Measurements from ENCODE around the gene SLC40A1.

DNA sequence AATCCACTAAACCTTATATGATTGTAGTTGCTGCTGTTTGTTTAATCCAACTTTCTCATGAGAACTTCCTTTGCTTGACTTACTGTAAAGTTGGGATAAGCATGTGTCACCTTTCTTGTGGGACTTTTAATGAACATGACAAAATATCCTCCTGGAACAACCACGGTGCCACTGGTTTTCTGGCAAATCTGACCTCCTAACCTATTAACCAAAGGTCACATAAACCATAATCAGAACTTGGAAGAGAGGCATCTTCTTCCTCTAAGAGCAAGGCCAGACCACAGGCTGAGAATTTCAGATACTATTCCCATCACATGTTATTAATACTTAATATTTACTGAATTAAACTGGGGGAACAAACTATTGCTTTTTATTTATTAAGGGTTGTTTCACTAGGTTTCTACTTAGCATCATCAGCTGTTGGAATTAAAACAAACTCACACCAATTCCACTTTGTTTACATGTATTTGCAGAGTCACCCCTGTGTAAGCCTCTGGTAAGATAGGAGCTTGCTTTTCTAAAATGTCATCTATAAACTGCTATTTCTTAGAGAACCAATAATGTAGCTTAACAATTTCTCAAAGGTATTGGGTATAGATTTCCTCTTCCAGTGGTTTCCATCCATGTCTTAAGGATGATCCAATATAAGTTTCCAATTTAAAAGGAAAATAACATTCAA is 2.2 kb downstream of the SLC40A1 start:
- TF ChIP-seq, protein P1, sequence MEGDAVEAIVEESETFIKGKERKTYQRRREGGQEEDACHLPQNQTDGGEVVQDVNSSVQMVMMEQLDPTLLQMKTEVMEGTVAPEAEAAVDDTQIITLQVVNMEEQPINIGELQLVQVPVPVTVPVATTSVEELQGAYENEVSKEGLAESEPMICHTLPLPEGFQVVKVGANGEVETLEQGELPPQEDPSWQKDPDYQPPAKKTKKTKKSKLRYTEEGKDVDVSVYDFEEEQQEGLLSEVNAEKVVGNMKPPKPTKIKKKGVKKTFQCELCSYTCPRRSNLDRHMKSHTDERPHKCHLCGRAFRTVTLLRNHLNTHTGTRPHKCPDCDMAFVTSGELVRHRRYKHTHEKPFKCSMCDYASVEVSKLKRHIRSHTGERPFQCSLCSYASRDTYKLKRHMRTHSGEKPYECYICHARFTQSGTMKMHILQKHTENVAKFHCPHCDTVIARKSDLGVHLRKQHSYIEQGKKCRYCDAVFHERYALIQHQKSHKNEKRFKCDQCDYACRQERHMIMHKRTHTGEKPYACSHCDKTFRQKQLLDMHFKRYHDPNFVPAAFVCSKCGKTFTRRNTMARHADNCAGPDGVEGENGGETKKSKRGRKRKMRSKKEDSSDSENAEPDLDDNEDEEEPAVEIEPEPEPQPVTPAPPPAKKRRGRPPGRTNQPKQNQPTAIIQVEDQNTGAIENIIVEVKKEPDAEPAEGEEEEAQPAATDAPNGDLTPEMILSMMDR (IDR thresholded peaks at IDR 0.05; ENCODE audit: extremely low read depth in 1 of 2, insufficient read depth in 1 of 2, low read depth in 1 of 2, low read length in 2 of 2), result no peak
- TF ChIP-seq POLR2A (IDR thresholded peaks at IDR 0.05; ENCODE audit: low read depth, low read length) (no peak), POLR2AphosphoS5 (IDR thresholded peaks at IDR 0.05; ENCODE audit: insufficient read depth, low read depth, low read length) (no peak), EZH2 (IDR thresholded peaks at IDR 0.05; ENCODE audit: borderline replicate concordance, low read depth, low read length, severe bottlenecking) (no peak), GATA2 (IDR thresholded peaks at IDR 0.05; ENCODE audit: insufficient read depth, insufficient read length, low read depth, low read length) (no peak)
- TF ChIP-seq, protein P2, sequence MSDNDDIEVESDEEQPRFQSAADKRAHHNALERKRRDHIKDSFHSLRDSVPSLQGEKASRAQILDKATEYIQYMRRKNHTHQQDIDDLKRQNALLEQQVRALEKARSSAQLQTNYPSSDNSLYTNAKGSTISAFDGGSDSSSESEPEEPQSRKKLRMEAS (IDR thresholded peaks at IDR 0.05; ENCODE audit: insufficient read depth, insufficient read length), result no peak
